ENCODE results near the gene SLC6A1.

GRCh38 chr3:10988991-10989484 lies 3.5 kb upstream of the SLC6A1 start:
- TF ChIP-seq CTCF (IDR thresholded peaks at IDR 0.05), result no peak
- no peak for TF ChIP-seq POLR2A (IDR thresholded peaks at IDR 0.05)
